OCI-LY7 (cell line): ENCODE results near the gene ATXN3. TPM values are rescaled to one million over a fixed set of nuclear protein-coding genes. Genes with fewer than 3 reads are reported as not detected.

Experiments used
- BruUV-seq: library from RNA; stranded (reverse); fragments of 400-500 nt; replicated peaks from 2 replicates; lab custom pipeline; 2021; lab: Mats Ljungman, UMichigan
- CTCF ChIA-PET: fragments of 300-600 bp; sonication (Branson Sonifier 250); formaldehyde crosslinking; loops from one replicate; lab custom pipeline; 2022; ENCODE audit warnings: antibody characterized with exemption; ENCODE audit not compliant: unreplicated experiment; lab: Charles Lee
- POLR2A ChIA-PET: fragments of 300-600 bp; sonication (Branson Sonifier 250); formaldehyde crosslinking; loops from one replicate; lab custom pipeline; 2022; ENCODE audit warnings: antibody characterized with exemption; lab: Charles Lee
- DNase-seq: peaks from one replicate; pipeline ENCODE4 v3.0.0-alpha.2; 2015; ENCODE audit warnings: low spot score
- H2AFZ ChIP-seq: fragments of 200-600 bp; sonication (generic), shearing (Covaris generic); 2 replicates; pipeline ENCODE4 v1.6.1; 2014; ENCODE audit warnings: mild to moderate bottlenecking, antibody characterized with exemption, low read length, moderate library complexity
- H3K27ac ChIP-seq: fragments of 200-600 bp; sonication (generic); 2 replicates; pipeline ENCODE4 v1.5.1; 2014; ENCODE audit warnings: mixed run types, low read depth, mild to moderate bottlenecking, moderate library complexity, low read length, inconsistent platforms; ENCODE audit not compliant: poor library complexity, severe bottlenecking
- H3K36me3 ChIP-seq: fragments of 200-600 bp; sonication (generic); 2 replicates; pipeline ENCODE4 v1.6.1; 2014; ENCODE audit warnings: mild to moderate bottlenecking, antibody characterized with exemption, low read length, moderate library complexity, mixed read lengths; ENCODE audit not compliant: insufficient read depth
- H3K4me1 ChIP-seq: fragments of 200-600 bp; sonication (generic); 2 replicates; pipeline ENCODE4 v1.5.1; 2014; ENCODE audit warnings: mild to moderate bottlenecking, low read length; ENCODE audit not compliant: insufficient read depth, poor library complexity, severe bottlenecking
- H3K4me2 ChIP-seq: fragments of 200-600 bp; sonication (generic); 2 replicates; pipeline ENCODE4 v1.6.1; 2014; ENCODE audit warnings: mild to moderate bottlenecking, low read length
- H3K4me3 ChIP-seq: fragments of 200-600 bp; sonication (generic); 2 replicates; pipeline ENCODE4 v1.5.1; 2014; ENCODE audit warnings: mild to moderate bottlenecking, low read depth, low read length; ENCODE audit not compliant: poor library complexity, severe bottlenecking
- H3K79me2 ChIP-seq: fragments of 200-600 bp; sonication (generic); 2 replicates; pipeline ENCODE4 v1.6.1; 2016; ENCODE audit warnings: low read depth, mild to moderate bottlenecking, low read length, moderate library complexity, mixed read lengths; ENCODE audit not compliant: insufficient read depth
- H3K9me2 ChIP-seq: fragments of 200-600 bp; sonication (generic); 2 replicates; pipeline ENCODE4 v1.6.1; 2016; ENCODE audit warnings: mild to moderate bottlenecking, low read length, mixed read lengths; ENCODE audit not compliant: insufficient read depth
- H3K9me3 ChIP-seq: fragments of 200-600 bp; sonication (generic); 2 replicates; pipeline ENCODE4 v1.6.1; 2014; ENCODE audit warnings: mild to moderate bottlenecking, mixed run types, low read length, mixed read lengths
- H4K20me1 ChIP-seq: fragments of 200-600 bp; sonication (generic); 2 replicates; pipeline ENCODE4 v1.6.1; 2014; ENCODE audit warnings: mild to moderate bottlenecking, antibody characterized with exemption, low read length, moderate library complexity, mixed read lengths; ENCODE audit not compliant: insufficient read depth
- EZH2phosphoT487 ChIP-seq: fragments of 200-600 bp; sonication (generic); IDR thresholded peaks from 2 replicates; pipeline ENCODE4 v1.6.1; 2018; ENCODE audit warnings: low read depth, borderline replicate concordance, mild to moderate bottlenecking, mixed run types, antibody characterized with exemption, low read length, moderate library complexity, mixed read lengths
- intact Hi-C: fragments of 100-400 bp; cut with micrococcal nuclease; formaldehyde crosslinking; loops from one replicate; pipeline ENCODE4 v1.10.0; 2022; ENCODE audit not compliant: unreplicated experiment
- total RNA-seq, 2 experiments: library from RNA; depleted of rRNA in 1 of 2; stranded (reverse); fragments of >200 nt in 1 of 2; shearing (Covaris generic) in 1 of 2; gene quantifications; 2 replicates each; pipeline ENCODE4 v1.2.3, GENCODE V29; 2014 to 2022
- TF ChIP-seq, protein P1 (sequence below): fragments of 200-600 bp; sonication (generic); conservative IDR thresholded peaks from 2 replicates; pipeline ENCODE4 v1.5.1; 2014; ENCODE audit warnings: mild to moderate bottlenecking, antibody characterized with exemption, low read length, moderate library complexity, mixed read lengths

ATXN3 gene
- total RNA-seq, 2 experiments from 2014 or later: 21.3 to 24.6 TPM

DNA sequence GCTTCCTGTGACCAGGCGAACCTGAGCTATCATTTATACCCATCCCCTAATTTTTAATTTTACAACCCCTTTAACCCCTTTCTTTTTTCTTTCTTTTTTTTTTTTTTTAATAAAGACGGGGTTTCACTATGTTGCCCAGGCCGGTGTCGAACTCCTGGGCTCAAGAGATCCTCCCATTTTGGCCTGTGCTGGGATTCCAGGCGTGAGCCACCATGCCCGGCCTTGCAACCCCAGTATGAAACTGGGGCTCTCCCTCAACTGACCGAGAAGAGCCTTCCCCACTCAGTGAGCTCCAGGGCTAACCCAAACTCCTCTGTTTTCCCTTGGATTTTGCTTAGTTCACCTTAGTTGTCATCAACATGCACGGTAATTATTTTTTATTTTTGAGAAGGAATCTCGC, 16.4 kb upstream of the ATXN3 start:
- no peaks in the 10 kb centered on the region for H3K9me3 ChIP-seq
- H3K79me2 ChIP-seq: peaks cover 61% of the 10 kb centered on the region
- ChIA-PET POLR2A (interaction anchor here (0.7 to 5.4 kb wide), 9 partner anchors 8 to 1187 kb away, joined by 3 to 33 read pairs (median 5); partner anchors contain the start of gene ATXN3), CTCF (interaction anchor here (0.8 to 1.8 kb wide), 2 partner anchors 14 to 16 kb away, joined by 3 to 7 read pairs; partner anchors contain the start of gene ATXN3)
- no peak for TF ChIP-seq EZH2phosphoT487
- H3K4me1 ChIP-seq: peaks cover 16% of the 10 kb centered on the region
- peak overlapping the region; percentile 61 for H3K27ac ChIP-seq
- H3K9me2 ChIP-seq: no peaks in the 10 kb centered on the region
- H3K36me3 ChIP-seq: peaks cover 68% of the 10 kb centered on the region
- H3K4me2 ChIP-seq: peak overlapping the region; percentile 92
- H2AFZ ChIP-seq: peak overlapping the region; percentile 71; the same call in 1 of the 2 replicates
- DNase-seq: no peak
- intact Hi-C loops: no loop called here
- TSS peak; percentile 58 for BruUV-seq
- H3K4me3 ChIP-seq: peak overlapping the region; percentile 89
- no peaks in the 10 kb centered on the region for H4K20me1 ChIP-seq

DNA sequence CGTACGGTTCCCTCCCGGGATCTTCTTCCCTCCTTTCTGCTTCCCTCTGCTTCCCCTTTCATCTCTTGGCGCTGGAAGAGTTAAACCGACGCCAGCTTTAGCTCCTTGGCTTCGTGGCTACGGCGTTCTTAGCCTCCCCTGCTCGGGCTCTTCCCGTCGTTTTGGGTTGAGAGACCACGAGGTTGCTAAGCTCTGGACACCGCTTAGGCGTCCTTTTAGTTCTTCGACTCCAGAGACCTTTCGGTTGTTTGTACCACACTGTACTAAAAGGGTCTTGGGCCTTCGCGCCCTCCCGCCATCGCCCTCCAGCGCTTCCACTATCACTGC, 15.9 kb upstream of the ATXN3 start:
- H3K79me2 ChIP-seq: peaks cover 61% of the 10 kb centered on the region
- H3K4me3 ChIP-seq: peak overlapping the region; percentile 89
- H3K9me2 ChIP-seq: no peaks in the 10 kb centered on the region
- POLR2A ChIA-PET: interaction anchor here (0.7 to 5.4 kb wide), 9 partner anchors 9 to 1187 kb away, joined by 3 to 33 read pairs (median 5); partner anchors contain the start of gene ATXN3
- H3K4me1 ChIP-seq: peaks cover 16% of the 10 kb centered on the region
- TF ChIP-seq, protein P1, sequence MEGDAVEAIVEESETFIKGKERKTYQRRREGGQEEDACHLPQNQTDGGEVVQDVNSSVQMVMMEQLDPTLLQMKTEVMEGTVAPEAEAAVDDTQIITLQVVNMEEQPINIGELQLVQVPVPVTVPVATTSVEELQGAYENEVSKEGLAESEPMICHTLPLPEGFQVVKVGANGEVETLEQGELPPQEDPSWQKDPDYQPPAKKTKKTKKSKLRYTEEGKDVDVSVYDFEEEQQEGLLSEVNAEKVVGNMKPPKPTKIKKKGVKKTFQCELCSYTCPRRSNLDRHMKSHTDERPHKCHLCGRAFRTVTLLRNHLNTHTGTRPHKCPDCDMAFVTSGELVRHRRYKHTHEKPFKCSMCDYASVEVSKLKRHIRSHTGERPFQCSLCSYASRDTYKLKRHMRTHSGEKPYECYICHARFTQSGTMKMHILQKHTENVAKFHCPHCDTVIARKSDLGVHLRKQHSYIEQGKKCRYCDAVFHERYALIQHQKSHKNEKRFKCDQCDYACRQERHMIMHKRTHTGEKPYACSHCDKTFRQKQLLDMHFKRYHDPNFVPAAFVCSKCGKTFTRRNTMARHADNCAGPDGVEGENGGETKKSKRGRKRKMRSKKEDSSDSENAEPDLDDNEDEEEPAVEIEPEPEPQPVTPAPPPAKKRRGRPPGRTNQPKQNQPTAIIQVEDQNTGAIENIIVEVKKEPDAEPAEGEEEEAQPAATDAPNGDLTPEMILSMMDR: no peak
- TF ChIP-seq EZH2phosphoT487: no peak
- DNase-seq: peak; percentile 39
- intact Hi-C loops: no loop called here
- peak overlapping the region; percentile 92 for H3K4me2 ChIP-seq
- peak overlapping the region; percentile 71; the same call in 1 of the 2 replicates for H2AFZ ChIP-seq
- no peaks in the 10 kb centered on the region for H4K20me1 ChIP-seq
- no TSS peak for BruUV-seq
- CTCF ChIA-PET: interaction anchor here (0.8 to 1.8 kb wide), 2 partner anchors 16 to 32 kb away, joined by 3 to 7 read pairs; partner anchors contain the start of gene ATXN3
- H3K27ac ChIP-seq: peak overlapping the region; percentile 61
- H3K36me3 ChIP-seq: peaks cover 68% of the 10 kb centered on the region
- H3K9me3 ChIP-seq: no peaks in the 10 kb centered on the region

DNA sequence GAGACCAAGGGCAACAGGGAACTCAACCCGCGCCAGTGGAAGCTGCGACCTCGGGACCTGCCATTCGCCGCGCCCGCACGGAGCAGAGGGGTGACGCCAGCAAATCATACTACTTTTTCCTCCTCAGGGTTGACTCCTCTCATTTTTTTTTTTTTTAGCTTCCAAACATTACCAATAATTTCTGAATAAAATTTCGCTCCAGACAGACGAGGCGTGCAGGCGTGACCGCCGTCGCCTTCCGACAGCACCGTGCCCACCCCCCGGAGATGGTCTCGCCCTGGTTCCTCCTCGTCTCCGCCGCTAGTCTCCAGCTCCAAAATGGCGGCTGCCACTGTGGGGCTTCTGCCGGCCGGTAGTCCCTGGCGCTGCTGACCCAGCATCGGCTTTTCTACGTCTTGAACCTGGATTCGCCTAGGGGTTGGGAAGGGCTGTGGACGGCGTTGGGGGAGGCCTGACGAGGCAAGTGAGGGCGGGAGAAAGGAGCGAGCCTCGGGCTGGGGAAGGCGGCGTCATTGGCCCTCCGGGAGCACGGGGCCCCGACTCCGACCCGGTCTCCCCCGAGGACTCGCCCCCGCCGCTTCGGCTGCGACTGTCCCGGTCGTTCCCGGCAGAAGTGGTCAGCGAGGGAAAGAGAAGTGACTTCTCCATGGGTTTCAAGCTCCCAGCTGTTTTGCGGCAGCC, 15.4 kb upstream of the ATXN3 start, which contains the start of the genes CPSF2 and NDUFB1:
Gene CPSF2, plus strand, starts transcription at position 300 of the 681 bp plus-strand sequence. CDS start 9,016 bp downstream, outside the sequence.
Gene NDUFB1, minus strand, starts transcription at position 37 of the 681 bp plus-strand sequence. CDS start 4,069 bp downstream, outside the sequence.
- no peaks in the 10 kb centered on the region for H4K20me1 ChIP-seq
- BruUV-seq: no TSS peak
- H3K4me2 ChIP-seq: peak within 1 kb of the TSS; percentile 92
- peak; percentile 89 for DNase-seq
- ChIA-PET CTCF (interaction anchor here (0.8 to 1.8 kb wide), 2 partner anchors 15 to 31 kb away, joined by 3 to 7 read pairs; partner anchors contain the start of gene ATXN3), POLR2A (interaction anchor here (0.5 to 5.4 kb wide), 12 partner anchors 9 to 1123 kb away, joined by 3 to 33 read pairs (median 4); partner anchors contain the start of genes ATXN3 and TRIP11)
- peak within 1 kb of the TSS; percentile 61 for H3K27ac ChIP-seq
- peaks cover 16% of the 10 kb centered on the region for H3K4me1 ChIP-seq
- no peak for TF ChIP-seq EZH2phosphoT487
- TF ChIP-seq, protein P1: no peak
- intact Hi-C loops: loop anchor here (1.0 kb wide), 1 partner anchor 16 kb away; the partner anchor contains the start of gene ATXN3
- peaks cover 68% of the 10 kb centered on the region for H3K36me3 ChIP-seq
- peaks cover 61% of the 10 kb centered on the region for H3K79me2 ChIP-seq
- H2AFZ ChIP-seq: peak within 1 kb of the TSS; percentile 71
- H3K4me3 ChIP-seq: peak within 1 kb of the TSS; percentile 89
- H3K9me3 ChIP-seq: no peaks in the 10 kb centered on the region
- no peaks in the 10 kb centered on the region for H3K9me2 ChIP-seq
